ENCODE data around the gene SLC6A11.

The SLC6A11 gene

DNA sequence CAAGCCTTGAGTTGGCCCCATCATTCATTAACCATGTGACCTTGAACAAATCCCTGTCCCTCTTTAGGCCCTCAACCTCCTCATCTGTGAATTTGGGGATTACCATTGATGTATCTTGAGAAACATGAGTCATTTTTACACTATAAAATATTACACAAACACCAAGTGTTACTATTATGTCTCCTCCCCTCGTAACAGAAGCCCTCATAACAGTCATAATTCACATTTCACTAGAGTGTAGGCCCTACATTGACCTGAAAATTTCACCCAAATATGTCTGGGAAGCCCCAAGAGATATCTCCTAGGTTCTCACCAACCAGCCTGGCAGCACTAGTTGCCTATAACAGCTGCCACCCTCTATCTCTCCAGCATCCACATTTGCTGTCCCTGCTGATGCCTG is 160.7 kb downstream of the SLC6A11 start:
- no peak overlapping the region for H3K4me3 ChIP-seq (ENCODE audit: low read length)
- no peak for DNase-seq (ENCODE audit: low read depth)
- TF ChIP-seq, protein P1, sequence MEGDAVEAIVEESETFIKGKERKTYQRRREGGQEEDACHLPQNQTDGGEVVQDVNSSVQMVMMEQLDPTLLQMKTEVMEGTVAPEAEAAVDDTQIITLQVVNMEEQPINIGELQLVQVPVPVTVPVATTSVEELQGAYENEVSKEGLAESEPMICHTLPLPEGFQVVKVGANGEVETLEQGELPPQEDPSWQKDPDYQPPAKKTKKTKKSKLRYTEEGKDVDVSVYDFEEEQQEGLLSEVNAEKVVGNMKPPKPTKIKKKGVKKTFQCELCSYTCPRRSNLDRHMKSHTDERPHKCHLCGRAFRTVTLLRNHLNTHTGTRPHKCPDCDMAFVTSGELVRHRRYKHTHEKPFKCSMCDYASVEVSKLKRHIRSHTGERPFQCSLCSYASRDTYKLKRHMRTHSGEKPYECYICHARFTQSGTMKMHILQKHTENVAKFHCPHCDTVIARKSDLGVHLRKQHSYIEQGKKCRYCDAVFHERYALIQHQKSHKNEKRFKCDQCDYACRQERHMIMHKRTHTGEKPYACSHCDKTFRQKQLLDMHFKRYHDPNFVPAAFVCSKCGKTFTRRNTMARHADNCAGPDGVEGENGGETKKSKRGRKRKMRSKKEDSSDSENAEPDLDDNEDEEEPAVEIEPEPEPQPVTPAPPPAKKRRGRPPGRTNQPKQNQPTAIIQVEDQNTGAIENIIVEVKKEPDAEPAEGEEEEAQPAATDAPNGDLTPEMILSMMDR (conservative IDR thresholded peaks at IDR 0.05; ENCODE audit: low read length) = no peak

DNA sequence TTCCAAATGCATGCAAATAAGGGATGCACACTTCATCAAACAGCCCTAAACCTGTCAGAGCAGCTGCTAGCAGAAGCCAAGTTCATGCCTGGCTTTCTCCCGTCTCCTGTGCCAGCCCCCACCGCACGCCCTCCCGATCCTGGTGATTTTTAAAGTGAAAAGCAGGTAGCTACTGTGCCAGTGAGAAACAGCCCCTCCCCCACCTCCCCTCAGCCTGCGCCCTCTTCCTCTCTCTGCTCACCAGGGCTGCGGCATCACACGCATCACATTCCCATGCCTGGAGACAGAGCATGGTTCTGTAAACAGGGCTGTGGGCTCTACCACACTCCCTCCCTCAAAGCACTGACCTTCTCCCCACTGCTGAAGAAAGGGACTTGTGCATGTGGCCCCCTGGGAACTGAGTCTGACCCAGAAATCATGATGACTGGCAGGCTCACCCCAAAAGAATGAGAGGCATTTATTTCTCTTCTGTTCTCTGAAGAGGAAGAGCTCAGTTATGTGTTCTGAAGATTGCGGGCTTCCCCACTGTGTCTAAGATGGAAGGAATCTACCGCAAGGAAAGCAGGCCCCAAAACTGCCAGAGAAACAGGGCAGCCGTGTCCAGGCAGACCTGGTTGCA is 162.0 kb downstream of the SLC6A11 start:
- DNase-seq (ENCODE audit: low read depth) = peak; percentile 61
- no peak overlapping the region for H3K4me3 ChIP-seq (ENCODE audit: low read length)

DNA sequence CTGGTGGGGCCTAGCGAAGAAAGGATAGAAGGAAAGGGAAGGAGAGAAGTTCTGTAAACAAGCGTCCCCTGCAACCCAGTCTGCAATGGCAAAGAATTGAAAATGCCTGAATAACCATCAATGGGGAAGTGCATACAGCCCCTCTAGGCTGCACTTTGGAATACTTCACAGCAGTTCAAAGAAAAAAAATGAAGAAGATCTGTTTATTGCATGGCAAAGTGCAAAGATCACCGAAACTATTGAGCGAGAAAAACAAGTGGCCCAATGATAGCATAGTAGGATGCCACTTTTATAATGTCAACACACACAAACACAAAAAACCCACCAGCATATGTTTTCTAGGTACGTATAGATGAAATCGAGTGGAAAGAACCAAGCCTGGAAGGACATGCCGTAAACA is 162.9 kb downstream of the SLC6A11 start:
- TF ChIP-seq, protein P1 (conservative IDR thresholded peaks at IDR 0.05; ENCODE audit: low read length) = no peak
- no peak for DNase-seq (ENCODE audit: low read depth)
- no peak overlapping the region for H3K4me3 ChIP-seq (ENCODE audit: low read length)

More for the DNA sequence above, 162.0 kb downstream of the SLC6A11 start:
- TF ChIP-seq, protein P1 (conservative IDR thresholded peaks at IDR 0.05; ENCODE audit: low read length) = no peak

DNA sequence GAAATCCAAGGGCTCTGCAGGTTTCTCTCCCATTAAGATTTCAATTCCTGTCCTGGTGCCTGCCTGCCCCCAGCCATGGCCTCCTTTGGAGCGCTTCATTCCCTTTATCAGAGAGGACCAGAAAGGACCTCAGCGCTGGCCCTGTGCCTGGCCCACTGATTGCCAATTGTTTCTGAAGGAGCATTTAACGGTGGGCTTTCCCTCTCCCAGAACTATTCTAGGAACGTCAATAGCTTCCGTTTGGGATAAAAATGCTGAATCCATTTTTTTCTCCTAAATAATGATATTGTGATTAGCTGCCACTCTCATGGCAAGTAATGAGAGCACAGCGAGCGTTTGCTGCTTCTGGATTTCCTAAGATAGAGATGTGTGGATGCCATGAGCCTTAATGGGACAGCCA is 164.3 kb downstream of the SLC6A11 start:
- no peak overlapping the region for H3K4me3 ChIP-seq (ENCODE audit: low read length)
- no peak for DNase-seq (ENCODE audit: low read depth)
- TF ChIP-seq, protein P1 (conservative IDR thresholded peaks at IDR 0.05; ENCODE audit: low read length) = no peak

DNA sequence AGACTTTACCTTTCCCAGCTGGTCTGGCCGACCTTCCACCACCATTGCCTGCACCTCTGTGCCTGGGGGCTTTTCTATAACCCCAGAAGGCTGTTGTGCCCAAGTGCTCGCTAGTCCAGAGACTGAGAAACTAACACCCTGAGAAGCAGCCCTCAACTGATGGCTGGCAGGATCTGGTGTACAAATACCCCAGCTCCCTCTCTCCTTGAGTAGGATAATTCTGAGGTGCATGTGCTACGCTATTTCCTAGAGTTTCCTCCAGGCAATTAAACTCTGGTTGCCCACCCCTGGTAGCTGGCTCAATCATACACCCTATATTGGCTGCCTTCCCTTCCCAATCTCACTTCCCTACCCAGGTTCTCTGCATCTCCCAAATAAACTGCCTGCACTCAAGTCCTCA is 165.0 kb downstream of the SLC6A11 start:
- TF ChIP-seq, protein P1 (conservative IDR thresholded peaks at IDR 0.05; ENCODE audit: low read length) = no peak
- H3K4me3 ChIP-seq (ENCODE audit: low read length) = no peak overlapping the region

DNA sequence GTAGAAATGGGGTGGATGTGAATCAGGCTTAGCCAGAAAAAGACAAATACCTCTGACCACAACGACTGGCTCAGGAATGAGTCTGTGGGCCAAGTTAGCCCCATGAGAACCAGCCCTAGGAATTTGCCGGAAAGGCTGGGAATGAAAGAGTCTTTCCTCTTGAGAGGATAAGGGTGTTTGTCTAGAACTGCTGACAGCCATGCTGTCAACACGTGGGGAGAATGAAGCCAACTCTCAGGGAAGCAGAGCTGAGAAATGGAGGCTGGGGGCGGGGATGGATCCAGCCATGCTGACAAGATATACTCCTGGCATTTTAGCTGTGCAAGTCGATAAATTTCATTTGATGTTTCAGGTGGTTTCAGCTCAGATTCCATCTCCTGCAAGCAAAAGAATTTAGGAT is 165.9 kb downstream of the SLC6A11 start:
- DNase-seq (ENCODE audit: low read depth) = peak; percentile 49
- no peak overlapping the region for H3K4me3 ChIP-seq (ENCODE audit: low read length)
- TF ChIP-seq, protein P1 (conservative IDR thresholded peaks at IDR 0.05; ENCODE audit: low read length) = no peak

More for the DNA sequence above, 165.0 kb downstream of the SLC6A11 start:
- DNase-seq (ENCODE audit: low read depth) = no peak

DNA sequence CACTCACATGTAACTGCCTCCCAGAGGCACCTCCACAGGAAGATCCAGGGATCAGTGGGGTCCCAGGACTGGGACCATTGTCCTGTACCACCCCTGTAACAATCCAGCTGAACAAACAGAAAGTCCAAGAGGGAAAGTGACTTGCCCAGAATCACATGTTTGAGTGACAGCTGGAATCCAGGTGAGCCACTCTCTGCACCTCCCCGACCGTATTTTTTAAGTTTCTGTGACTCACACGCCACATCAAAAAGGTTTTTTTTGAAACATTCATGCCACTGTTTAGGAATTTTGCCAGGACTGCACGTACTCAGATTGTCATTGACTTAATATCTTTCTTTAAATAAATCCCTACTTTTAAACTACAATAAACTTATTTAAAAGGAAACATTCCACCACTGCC is 166.8 kb downstream of the SLC6A11 start:
- no peak overlapping the region for H3K4me3 ChIP-seq (ENCODE audit: low read length)
- TF ChIP-seq, protein P1 (conservative IDR thresholded peaks at IDR 0.05; ENCODE audit: low read length) = no peak
- no peak for DNase-seq (ENCODE audit: low read depth)

Measured in AG10803 (cell line).